H1 (cell line): ENCODE data around the gene PXN.

ENCODE experiments used
- EP300 ChIP-seq, 2 experiments: IDR thresholded peaks; 1 replicate in 1 of 2; 2 replicates in 1 of 2; pipeline ENCODE4 v1.6.1; 2011 to 2012; ENCODE audit warnings: low read depth in 2 of 2, low read length in 2 of 2, mild to moderate bottlenecking in 2 of 2, borderline replicate concordance in 1 of 2, inconsistent platforms in 1 of 2, moderate library complexity in 1 of 2
- KDM1A ChIP-seq: fragments of 200-600, 300-600 bp; sonication (generic); IDR thresholded peaks from 2 replicates; pipeline ENCODE4 v1.7.1; 2016; ENCODE audit warnings: mild to moderate bottlenecking, low read length, borderline replicate concordance
- PHF8 ChIP-seq: fragments of 200-600 bp; sonication (generic); conservative IDR thresholded peaks from 2 replicates; pipeline ENCODE4 v1.7.1; 2012; ENCODE audit warnings: low read depth, mild to moderate bottlenecking, inconsistent platforms, low read length, moderate library complexity
- POLR2A ChIP-seq, 2 experiments: IDR thresholded peaks; 1 replicate in 1 of 2; 2 replicates in 1 of 2; pipeline ENCODE4 v1.6.1; 2011; ENCODE audit warnings: low read depth in 2 of 2, low read length in 2 of 2, mild to moderate bottlenecking in 2 of 2; ENCODE audit errors: control extremely low read depth in 1 of 2
- RAD21 ChIP-seq, 2 experiments: IDR thresholded peaks in 1 of 2; conservative IDR thresholded peaks in 1 of 2; 2 replicates each; pipeline ENCODE4 v1.6.1; 2011; ENCODE audit warnings: low read depth in 2 of 2, low read length in 2 of 2, improper control_type of control experiment in 1 of 2, inconsistent platforms in 1 of 2, mild to moderate bottlenecking in 1 of 2, moderate library complexity in 1 of 2
- RFX5 ChIP-seq: IDR thresholded peaks from 2 replicates; pipeline ENCODE4 v1.6.1; 2011; ENCODE audit warnings: low read depth, low read length, improper control_type of control experiment, borderline replicate concordance
- RNF2 ChIP-seq: fragments of 200-900, 300-1000 bp; sonication (generic); IDR thresholded peaks from 2 replicates; pipeline ENCODE4 v1.7.1; 2016; ENCODE audit warnings: borderline replicate concordance, low read depth, mild to moderate bottlenecking, antibody characterized with exemption, low read length; ENCODE audit not compliant: poor library complexity, severe bottlenecking; ENCODE audit errors: missing control alignments
- SP1 ChIP-seq: IDR thresholded peaks from 2 replicates; pipeline ENCODE4 v1.6.1; 2011; ENCODE audit warnings: low read depth, low read length
- TF ChIP-seq, protein P1 (sequence below), 3 experiments: IDR thresholded peaks; 1 replicate in 2 of 3; 2 replicates in 1 of 3; pipeline versions ENCODE4 v1.5.1 to v1.6.1; 2011; ENCODE audit warnings: low read length in 3 of 3, mild to moderate bottlenecking in 3 of 3, inconsistent platforms in 2 of 3, low read depth in 1 of 3, moderate library complexity in 1 of 3; ENCODE audit not compliant: insufficient read depth in 1 of 3; ENCODE audit errors: control extremely low read depth in 1 of 3
- TF ChIP-seq, protein P2 (sequence below): IDR thresholded peaks from 2 replicates; pipeline ENCODE4 v1.6.1; 2011; ENCODE audit warnings: low read length, improper control_type of control experiment

DNA sequence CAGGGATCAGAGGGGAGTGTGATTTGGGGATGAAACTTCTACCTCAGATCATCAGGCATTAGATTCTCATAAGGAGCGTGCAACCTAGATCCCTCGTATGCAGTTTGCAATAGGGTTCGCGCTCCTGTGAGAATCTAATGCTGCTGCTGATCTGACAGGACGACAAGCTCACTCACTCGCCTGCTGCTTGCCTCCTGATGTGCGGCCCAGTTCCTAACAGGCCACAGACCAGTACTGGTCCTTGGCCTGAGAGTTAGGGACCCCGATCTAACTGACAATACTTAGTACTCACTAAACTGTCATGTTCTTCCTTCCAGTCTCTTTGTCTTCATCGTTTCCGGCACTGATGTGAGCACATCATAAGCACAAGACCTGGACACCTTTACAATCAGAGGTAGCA, 59.3 kb downstream of the PXN start:
- TF ChIP-seq SP1 (no peak), EP300 (IDR thresholded peaks at IDR 0.05; ENCODE audit: borderline replicate concordance in 1 of 2, low read depth in 2 of 2, low read length in 2 of 2) (no peak), PHF8 (no peak), POLR2A (IDR thresholded peaks at IDR 0.05; ENCODE audit: control extremely low read depth in 1 of 2, low read depth in 2 of 2, low read length in 2 of 2) (no peak), RAD21 (IDR thresholded peaks at IDR 0.05 in 1 of 2, conservative IDR thresholded peaks at IDR 0.05 in 1 of 2; ENCODE audit: low read depth in 2 of 2, low read length in 2 of 2) (no peak), RFX5 (no peak), RNF2 (no peak), KDM1A (no peak)
- TF ChIP-seq, protein P1, sequence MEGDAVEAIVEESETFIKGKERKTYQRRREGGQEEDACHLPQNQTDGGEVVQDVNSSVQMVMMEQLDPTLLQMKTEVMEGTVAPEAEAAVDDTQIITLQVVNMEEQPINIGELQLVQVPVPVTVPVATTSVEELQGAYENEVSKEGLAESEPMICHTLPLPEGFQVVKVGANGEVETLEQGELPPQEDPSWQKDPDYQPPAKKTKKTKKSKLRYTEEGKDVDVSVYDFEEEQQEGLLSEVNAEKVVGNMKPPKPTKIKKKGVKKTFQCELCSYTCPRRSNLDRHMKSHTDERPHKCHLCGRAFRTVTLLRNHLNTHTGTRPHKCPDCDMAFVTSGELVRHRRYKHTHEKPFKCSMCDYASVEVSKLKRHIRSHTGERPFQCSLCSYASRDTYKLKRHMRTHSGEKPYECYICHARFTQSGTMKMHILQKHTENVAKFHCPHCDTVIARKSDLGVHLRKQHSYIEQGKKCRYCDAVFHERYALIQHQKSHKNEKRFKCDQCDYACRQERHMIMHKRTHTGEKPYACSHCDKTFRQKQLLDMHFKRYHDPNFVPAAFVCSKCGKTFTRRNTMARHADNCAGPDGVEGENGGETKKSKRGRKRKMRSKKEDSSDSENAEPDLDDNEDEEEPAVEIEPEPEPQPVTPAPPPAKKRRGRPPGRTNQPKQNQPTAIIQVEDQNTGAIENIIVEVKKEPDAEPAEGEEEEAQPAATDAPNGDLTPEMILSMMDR (IDR thresholded peaks at IDR 0.05; ENCODE audit: control extremely low read depth in 1 of 3, insufficient read depth in 1 of 3, low read depth in 1 of 3, low read length in 3 of 3), result no peak
- TF ChIP-seq, protein P2, sequence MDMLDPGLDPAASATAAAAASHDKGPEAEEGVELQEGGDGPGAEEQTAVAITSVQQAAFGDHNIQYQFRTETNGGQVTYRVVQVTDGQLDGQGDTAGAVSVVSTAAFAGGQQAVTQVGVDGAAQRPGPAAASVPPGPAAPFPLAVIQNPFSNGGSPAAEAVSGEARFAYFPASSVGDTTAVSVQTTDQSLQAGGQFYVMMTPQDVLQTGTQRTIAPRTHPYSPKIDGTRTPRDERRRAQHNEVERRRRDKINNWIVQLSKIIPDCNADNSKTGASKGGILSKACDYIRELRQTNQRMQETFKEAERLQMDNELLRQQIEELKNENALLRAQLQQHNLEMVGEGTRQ, result no peak
